SK-N-MC (cell line): Measurements from ENCODE around the gene GRM5.

ENCODE experiments used
- DNase-seq: peaks from one replicate; pipeline ENCODE4 v3.0.0-alpha.2; 2011; ENCODE audit warnings: low read depth, low spot score
- H3K27ac ChIP-seq: fragments of 200-600 bp; sonication (generic); 2 replicates; pipeline ENCODE4 v1.5.1; 2016; ENCODE audit warnings: mixed run types
- H3K36me3 ChIP-seq: fragments of 200-600 bp; sonication (generic); 2 replicates; pipeline ENCODE4 v1.6.1; 2017; ENCODE audit warnings: antibody characterized with exemption, low read length, mixed read lengths; ENCODE audit not compliant: insufficient read depth
- H3K4me3 ChIP-seq: fragments of 200-600 bp; sonication (generic); 2 replicates; pipeline ENCODE4 v1.5.1; 2016
- H3K9ac ChIP-seq: fragments of 200-600 bp; sonication (generic); 2 replicates; pipeline ENCODE4 v1.8.0; 2017; ENCODE audit warnings: mixed run types, mixed read lengths; ENCODE audit not compliant: insufficient read length
- H3K9me3 ChIP-seq: fragments of 200-600 bp; sonication (generic); 2 replicates; pipeline ENCODE4 v1.6.1; 2017; ENCODE audit warnings: low read depth, mild to moderate bottlenecking, antibody characterized with exemption, low read length, moderate library complexity, mixed read lengths
- EZH2 ChIP-seq: fragments of 200-600 bp; sonication (generic); IDR thresholded peaks from one replicate; pipeline ENCODE4 v1.6.1; 2017; ENCODE audit warnings: antibody characterized with exemption
- FOXP2 ChIP-seq: optimal IDR thresholded peaks from 2 replicates; pipeline ENCODE3; 2011; ENCODE audit warnings: mild to moderate bottlenecking, moderate library complexity; ENCODE audit not compliant: insufficient read depth; ENCODE audit errors: extremely low read length, control extremely low read depth
- POLR2AphosphoS5 ChIP-seq: IDR thresholded peaks from 2 replicates; pipeline ENCODE4 v1.6.1; 2012; ENCODE audit warnings: mild to moderate bottlenecking, low read depth, low read length, borderline replicate concordance

The GRM5 gene

DNA sequence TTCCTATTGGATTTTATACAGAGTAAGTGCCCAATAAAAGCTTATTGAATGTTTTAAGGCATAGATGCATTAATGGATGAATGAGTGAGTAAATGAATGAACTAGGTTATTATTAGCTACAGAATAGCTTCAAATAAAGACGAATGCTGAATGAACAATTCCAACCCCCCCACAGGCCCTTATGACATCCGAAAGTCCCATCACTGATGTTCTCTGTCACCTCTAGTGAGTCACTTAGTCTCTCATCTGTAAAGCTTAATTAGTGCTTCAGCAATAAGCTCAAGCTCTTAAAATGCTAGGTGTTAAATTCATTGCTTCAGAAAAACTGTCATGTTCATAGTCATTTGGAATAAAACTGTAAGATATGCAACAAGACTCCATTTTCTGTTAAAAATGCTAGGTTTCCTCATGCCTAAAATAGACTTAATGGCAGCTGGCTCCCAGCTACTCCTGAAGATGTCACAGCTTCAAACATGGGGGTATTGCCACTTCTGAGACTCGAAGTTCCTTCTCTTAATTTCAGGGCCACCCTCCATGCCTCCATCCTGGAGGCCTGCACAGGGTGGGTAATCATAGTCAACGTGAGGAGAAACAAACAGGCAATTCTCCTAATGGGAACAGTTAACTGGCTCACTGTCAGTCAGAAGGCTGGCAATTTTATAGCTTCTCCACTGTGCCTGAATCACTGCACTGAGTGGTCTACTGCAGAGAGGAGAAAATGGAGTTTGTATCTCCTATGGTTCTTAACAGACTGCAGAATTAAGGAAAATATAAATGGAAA, 373.3 kb downstream of the GRM5 start:
- no peak overlapping the region for H3K4me3 ChIP-seq
- no peak for DNase-seq
- no peak overlapping the region for H3K27ac ChIP-seq
- no peak overlapping the region for H3K9ac ChIP-seq
- no peak for TF ChIP-seq EZH2
- no peak for TF ChIP-seq FOXP2
- no peak for TF ChIP-seq POLR2AphosphoS5
- no peaks in the 10 kb centered on the region for H3K36me3 ChIP-seq
- no peaks in the 10 kb centered on the region for H3K9me3 ChIP-seq

DNA sequence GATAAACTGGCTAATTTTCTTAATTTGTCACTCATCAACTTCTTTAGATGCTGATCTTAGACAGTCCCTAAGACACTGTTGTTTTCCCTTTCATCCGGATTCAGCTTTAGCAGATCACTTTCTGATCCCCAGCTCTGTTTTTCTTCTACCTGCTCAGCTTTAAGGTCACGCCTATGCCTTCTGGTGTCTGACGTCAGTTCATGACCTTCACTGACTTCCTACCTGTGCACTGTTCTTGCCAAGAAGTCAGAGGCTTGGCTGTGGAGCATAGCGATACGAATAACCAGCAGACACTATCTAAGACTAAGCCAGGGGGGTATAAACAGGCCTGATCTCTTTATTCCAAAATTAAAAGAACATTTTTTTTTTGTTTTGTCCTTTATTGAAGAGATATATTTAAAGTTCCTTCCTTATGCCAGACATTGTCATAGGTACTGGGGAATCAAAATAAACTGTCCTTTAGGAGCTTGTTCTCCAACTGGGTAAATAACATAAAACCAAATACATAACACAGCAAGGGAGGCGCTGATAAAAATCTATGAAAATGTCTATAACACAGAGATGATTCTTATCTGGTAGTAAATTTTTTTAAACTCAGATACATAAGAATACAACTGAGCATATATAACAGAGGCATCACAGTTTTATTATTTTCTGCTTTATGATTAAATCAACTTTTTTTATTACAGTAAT, 376.1 kb downstream of the GRM5 start:
- Histone ChIP-seq H3K36me3 (no peaks in the 10 kb centered on the region), H3K9me3 (no peaks in the 10 kb centered on the region), H3K27ac (no peak overlapping the region), H3K4me3 (no peak overlapping the region), H3K9ac (no peak overlapping the region)
- TF ChIP-seq POLR2AphosphoS5 = no peak
- no peak for TF ChIP-seq FOXP2
- TF ChIP-seq EZH2 = no peak
- DNase-seq = no peak

DNA sequence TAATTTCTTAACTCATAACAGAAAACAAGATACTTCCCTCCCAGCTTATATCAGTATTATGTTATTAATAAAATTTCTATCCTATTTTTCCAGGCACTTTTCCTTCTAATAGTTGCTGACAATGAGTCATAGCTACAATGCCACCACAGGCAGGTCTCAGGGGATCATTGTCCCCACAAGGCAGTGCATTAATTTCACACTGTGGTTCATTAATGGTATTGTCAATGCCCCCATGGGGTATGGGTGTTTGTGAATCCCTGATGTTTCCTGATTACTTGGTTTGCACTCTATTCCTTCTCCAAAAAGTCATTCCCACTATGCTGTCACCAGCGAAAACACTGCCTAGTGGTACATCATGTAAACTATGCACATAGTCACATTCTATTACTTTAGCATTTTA, 382.8 kb downstream of the GRM5 start:
- Histone ChIP-seq H3K9ac (no peak overlapping the region), H3K27ac (no peak overlapping the region), H3K9me3 (no peaks in the 10 kb centered on the region), H3K4me3 (no peak overlapping the region), H3K36me3 (no peaks in the 10 kb centered on the region)
- TF ChIP-seq FOXP2 = no peak
- no peak for TF ChIP-seq EZH2
- no peak for TF ChIP-seq POLR2AphosphoS5
- DNase-seq = no peak

GRCh38 chr11:88680806-88681205, 385.0 kb downstream of the GRM5 start:
- TF ChIP-seq FOXP2 (no peak), POLR2AphosphoS5 (no peak), EZH2 (no peak)
- no peak for DNase-seq

DNA sequence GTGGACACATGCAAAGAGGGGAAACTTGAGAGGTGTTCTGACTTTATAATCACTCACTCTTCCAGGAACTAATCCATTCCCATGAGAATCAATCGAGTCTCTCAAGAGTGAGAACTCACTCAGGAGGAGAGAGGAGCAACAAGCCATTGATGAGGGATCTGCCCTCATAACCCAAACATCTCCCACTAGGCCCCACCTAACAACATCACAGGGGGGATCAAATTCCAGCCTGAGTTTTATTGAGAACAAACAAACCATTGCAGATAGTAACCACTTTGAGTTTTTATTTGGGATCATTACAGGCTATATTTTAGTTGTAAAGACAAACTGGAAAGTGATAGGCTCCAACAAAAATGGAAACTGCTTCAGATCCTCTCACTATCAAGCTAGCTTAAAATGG, 399.4 kb downstream of the GRM5 start:
- Histone ChIP-seq H3K36me3 (no peaks in the 10 kb centered on the region), H3K9ac (no peak overlapping the region), H3K9me3 (no peaks in the 10 kb centered on the region), H3K27ac (no peak overlapping the region), H3K4me3 (no peak overlapping the region)
- no peak for DNase-seq
- TF ChIP-seq FOXP2 (no peak), EZH2 (no peak), POLR2AphosphoS5 (no peak)

More at GRCh38 chr11:88680806-88681205, 385.0 kb downstream of the GRM5 start:
- Histone ChIP-seq H3K9ac (no peak overlapping the region), H3K36me3 (no peaks in the 10 kb centered on the region), H3K27ac (no peak overlapping the region), H3K4me3 (no peak overlapping the region), H3K9me3 (no peaks in the 10 kb centered on the region)

DNA sequence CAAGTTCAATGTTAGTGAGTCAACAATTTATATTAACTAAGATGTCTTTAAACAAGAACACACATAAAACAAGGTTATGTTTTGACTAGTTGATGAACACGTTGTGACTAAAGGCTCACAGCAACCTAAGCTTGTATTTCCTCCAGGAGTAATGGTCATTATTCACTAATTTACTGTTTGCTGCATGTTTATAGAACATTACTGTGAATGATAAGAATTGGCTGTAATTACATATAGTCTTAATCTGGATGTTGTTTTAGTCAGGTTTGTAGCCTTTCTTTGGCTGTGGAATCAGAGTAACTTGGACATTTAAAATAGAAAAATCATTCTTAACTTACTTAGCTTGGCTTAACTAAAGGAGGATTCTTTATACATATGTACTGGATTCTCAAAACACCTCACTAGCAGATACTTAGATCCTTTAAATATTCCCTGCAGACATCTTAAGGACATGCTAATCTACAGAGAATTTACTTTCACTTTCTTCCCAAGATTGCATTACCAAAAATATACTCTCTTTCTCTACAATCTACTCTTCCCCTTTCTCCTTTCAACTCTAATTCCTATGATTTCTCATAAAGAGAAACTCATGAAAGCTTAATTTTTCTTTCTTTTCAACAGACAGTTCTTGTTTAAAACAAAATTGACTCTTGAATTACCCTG, 408.6 kb downstream of the GRM5 start:
- no peak for DNase-seq
- TF ChIP-seq FOXP2 = no peak
- TF ChIP-seq POLR2AphosphoS5 = no peak
- TF ChIP-seq EZH2 = no peak
- H3K9ac ChIP-seq = peak overlapping the region; percentile 5
- H3K4me3 ChIP-seq = peak overlapping the region; percentile 21; the same call in 1 of the 2 replicates
- H3K27ac ChIP-seq = no peak overlapping the region
- no peaks in the 10 kb centered on the region for H3K9me3 ChIP-seq
- no peaks in the 10 kb centered on the region for H3K36me3 ChIP-seq

DNA sequence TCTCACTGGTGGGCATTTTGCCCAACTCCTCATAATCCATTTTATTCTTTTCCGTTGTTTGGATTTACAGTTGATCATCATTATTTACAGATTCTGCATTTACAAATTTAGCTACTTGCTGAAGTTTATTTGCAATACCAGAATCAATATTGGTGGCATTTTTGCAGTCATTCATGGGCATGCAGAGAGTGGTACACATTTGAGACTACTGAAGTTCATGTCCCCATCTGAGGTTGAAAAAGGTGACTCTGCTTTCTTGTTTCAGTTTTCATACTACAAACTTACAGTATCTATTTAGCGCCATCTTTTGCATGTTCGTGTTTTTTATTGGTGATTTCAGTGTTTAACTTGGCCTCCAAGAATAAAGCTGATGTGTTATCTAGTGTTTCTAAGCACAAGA, 409.5 kb downstream of the GRM5 start:
- no peaks in the 10 kb centered on the region for H3K36me3 ChIP-seq
- TF ChIP-seq FOXP2 (no peak), EZH2 (no peak), POLR2AphosphoS5 (no peak)
- H3K4me3 ChIP-seq = no peak overlapping the region

GRCh38 chr11:88655656-88656055, 410.1 kb downstream of the GRM5 start:
- no peak overlapping the region for H3K27ac ChIP-seq
- H3K9ac ChIP-seq = no peak overlapping the region
- DNase-seq = no peak
- H3K36me3 ChIP-seq = no peaks in the 10 kb centered on the region
- no peak overlapping the region for H3K4me3 ChIP-seq
- no peak for TF ChIP-seq FOXP2
- no peak for TF ChIP-seq POLR2AphosphoS5
- TF ChIP-seq EZH2 = no peak
- H3K9me3 ChIP-seq = no peaks in the 10 kb centered on the region

More for the DNA sequence above, 409.5 kb downstream of the GRM5 start:
- Histone ChIP-seq H3K9me3 (no peaks in the 10 kb centered on the region), H3K27ac (no peak overlapping the region), H3K9ac (no peak overlapping the region)
- no peak for DNase-seq
